Trophoblast cell (in vitro differentiated cells and primary cell): ENCODE results near the gene FAM216B.
"Not testable (repeated sequence)": the region's sequence is repeated elsewhere in the genome, so short reads cannot be mapped to it uniquely, and the experiment has no call there.

Experiments used
- DNase-seq, 2 donors: peaks; one replicate each; pipeline ENCODE4 v3.0.0-alpha.2; 2016
- H2AFZ ChIP-seq: 2 replicates; pipeline ENCODE4 v1.6.1; 2013; ENCODE audit warnings: low read length, moderate library complexity, mild to moderate bottlenecking; ENCODE audit not compliant: insufficient read depth, poor library complexity
- H2AK5ac ChIP-seq: 2 replicates; pipeline ENCODE4 v1.6.1; 2013; ENCODE audit warnings: mild to moderate bottlenecking, low read length
- H2BK120ac ChIP-seq: 2 replicates; pipeline ENCODE4 v1.6.1; 2013; ENCODE audit warnings: low read length, mild to moderate bottlenecking, moderate library complexity; ENCODE audit not compliant: insufficient read depth, poor library complexity
- H2BK12ac ChIP-seq: 2 replicates; pipeline ENCODE4 v1.6.1; 2013; ENCODE audit warnings: mild to moderate bottlenecking, low read length, moderate library complexity
- H2BK5ac ChIP-seq: 2 replicates; pipeline ENCODE4 v1.6.1; 2013; ENCODE audit warnings: low read length, low read depth, moderate library complexity, mild to moderate bottlenecking; ENCODE audit not compliant: poor library complexity
- H3K14ac ChIP-seq: 2 replicates; pipeline ENCODE4 v1.6.1; 2013; ENCODE audit warnings: mild to moderate bottlenecking, low read length
- H3K18ac ChIP-seq: 2 replicates; pipeline ENCODE4 v1.6.1; 2013; ENCODE audit warnings: mild to moderate bottlenecking, low read length
- H3K23ac ChIP-seq: 2 replicates; pipeline ENCODE4 v1.6.1; 2013; ENCODE audit warnings: low read length
- H3K27ac ChIP-seq: 2 replicates; pipeline ENCODE4 v1.5.1; 2013; ENCODE audit warnings: low read depth, mild to moderate bottlenecking, inconsistent platforms, low read length, moderate library complexity
- H3K27me3 ChIP-seq: 2 replicates; pipeline ENCODE4 v1.6.1; 2013; ENCODE audit warnings: inconsistent platforms, mild to moderate bottlenecking, low read length, moderate library complexity; ENCODE audit not compliant: insufficient read depth
- H3K36me3 ChIP-seq, 2 experiments: 1 replicate in 1 of 2; 2 replicates in 1 of 2; pipeline ENCODE4 v1.6.1; 2013; ENCODE audit warnings: low read length in 2 of 2, mild to moderate bottlenecking in 2 of 2, moderate library complexity in 1 of 2; ENCODE audit not compliant: insufficient read depth in 2 of 2, control insufficient read depth in 1 of 2
- H3K4ac ChIP-seq: 2 replicates; pipeline ENCODE4 v1.6.1; 2013; ENCODE audit warnings: low read depth, mild to moderate bottlenecking, low read length, moderate library complexity
- H3K4me1 ChIP-seq, 2 experiments: 1 replicate in 1 of 2; 2 replicates in 1 of 2; pipeline ENCODE4 v1.6.1; 2013; ENCODE audit warnings: low read length in 2 of 2, mild to moderate bottlenecking in 2 of 2, moderate library complexity in 1 of 2; ENCODE audit not compliant: insufficient read depth in 2 of 2, control insufficient read depth in 1 of 2
- H3K4me2 ChIP-seq: 2 replicates; pipeline ENCODE4 v1.6.1; 2013; ENCODE audit warnings: inconsistent platforms, mild to moderate bottlenecking, low read length, moderate library complexity
- H3K4me3 ChIP-seq: 2 replicates; pipeline ENCODE4 v1.5.1; 2013; ENCODE audit warnings: mild to moderate bottlenecking, low read depth, low read length, inconsistent platforms
- H3K79me1 ChIP-seq: one replicate; pipeline ENCODE4 v1.6.1; 2013; ENCODE audit warnings: low read length
- H3K79me2 ChIP-seq: 2 replicates; pipeline ENCODE4 v1.6.1; 2013; ENCODE audit warnings: low read length, mild to moderate bottlenecking; ENCODE audit not compliant: control insufficient read depth, insufficient read depth, poor library complexity
- H3K9ac ChIP-seq: 2 replicates; pipeline ENCODE4 v1.6.1; 2013; ENCODE audit warnings: mild to moderate bottlenecking, low read length
- H3K9me3 ChIP-seq: 2 replicates; pipeline ENCODE4 v1.6.1; 2013; ENCODE audit warnings: low read depth, mild to moderate bottlenecking, control low read depth, inconsistent platforms, low read length; ENCODE audit not compliant: insufficient read depth
- H4K12ac ChIP-seq: 2 replicates; pipeline ENCODE4 v1.6.1; 2013; ENCODE audit warnings: low read depth, mild to moderate bottlenecking, low read length, moderate library complexity
- H4K8ac ChIP-seq: 2 replicates; pipeline ENCODE4 v1.6.1; 2013; ENCODE audit warnings: low read depth, mild to moderate bottlenecking, low read length, moderate library complexity
- H4K91ac ChIP-seq: one replicate; pipeline ENCODE4 v1.6.1; 2013; ENCODE audit warnings: low read depth, mild to moderate bottlenecking, low read length, moderate library complexity
- WGBS: extraction: QIAGEN DNeasy Blood & Tissue Kit; methylation state at CpG from one replicate; pipeline ENCODE4 v1.1.7; 2013; ENCODE audit warnings: missing lambda C conversion rate; ENCODE audit not compliant: insufficient read length, insufficient coverage; ENCODE audit errors: extremely low coverage; 5-methylcytosine and 5-hydroxymethylcytosine counted together

FAM216B gene

DNA sequence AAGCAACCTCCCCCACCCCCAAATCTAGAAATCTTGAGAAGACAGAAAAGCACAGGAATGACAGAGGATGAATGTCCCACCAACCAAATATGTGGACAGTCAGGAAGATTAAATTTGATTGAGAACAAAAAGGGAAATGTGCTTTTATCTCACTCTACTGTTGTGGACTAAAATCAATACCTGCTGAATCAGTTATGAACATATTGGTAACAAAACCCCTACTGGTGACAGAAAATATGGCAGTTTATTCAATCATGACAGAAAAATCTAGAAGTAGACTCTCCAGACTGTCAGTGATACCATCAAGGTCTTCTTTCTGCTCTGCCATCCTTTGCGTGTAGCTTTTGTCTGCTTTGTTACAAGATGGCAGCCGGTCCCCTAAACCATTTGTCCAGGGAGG, 35.2 kb downstream of the FAM216B start:
- DNase-seq = peak in 1 of 2 donors; percentile 29
- Histone ChIP-seq H3K79me2 (no peaks in the 10 kb centered on the region), H3K4me1 (no peaks in the 10 kb centered on the region), H3K14ac (no peak overlapping the region), H3K9ac (no peak overlapping the region), H4K8ac (no peak overlapping the region), H4K12ac (no peak overlapping the region), H2AFZ (no peak overlapping the region), H2BK120ac (no peak overlapping the region), H2BK5ac (no peak overlapping the region), H2AK5ac (no peak overlapping the region), H3K27me3 (no peaks in the 10 kb centered on the region), H4K91ac (no peak overlapping the region), H3K4me3 (no peak overlapping the region), H3K18ac (no peak overlapping the region), H2BK12ac (no peak overlapping the region), H3K79me1 (no peaks in the 10 kb centered on the region), H3K23ac (no peak overlapping the region), H3K4me2 (no peak overlapping the region), H3K9me3 (peaks cover 8% of the 10 kb centered on the region), H3K27ac (no peak overlapping the region), H3K4ac (no peak overlapping the region), H3K36me3 (peaks cover 2% of the 10 kb centered on the region in 2 experiments)
- no CpG with 5 or more reads among the region's 2 CpGs for WGBS

- not testable (repeated sequence) for H2BK5ac ChIP-seq, H3K9ac ChIP-seq, H3K79me1 ChIP-seq, H3K18ac ChIP-seq, H3K27me3 ChIP-seq, H4K91ac ChIP-seq, H3K79me2 ChIP-seq, H2BK12ac ChIP-seq, H3K36me3 ChIP-seq, H3K4me3 ChIP-seq, H3K9me3 ChIP-seq, H2AFZ ChIP-seq, H2BK120ac ChIP-seq, H2AK5ac ChIP-seq, H3K4ac ChIP-seq, H3K23ac ChIP-seq, H3K27ac ChIP-seq, H3K4me2 ChIP-seq, H4K8ac ChIP-seq, H4K12ac ChIP-seq, DNase-seq, H3K4me1 ChIP-seq, H3K14ac ChIP-seq
- no CpG with 5 or more reads among the region's 1 CpG for WGBS
These were observed 38.3 kb downstream of the FAM216B start for GRCh38 chr13:42819687-42820086.

DNA sequence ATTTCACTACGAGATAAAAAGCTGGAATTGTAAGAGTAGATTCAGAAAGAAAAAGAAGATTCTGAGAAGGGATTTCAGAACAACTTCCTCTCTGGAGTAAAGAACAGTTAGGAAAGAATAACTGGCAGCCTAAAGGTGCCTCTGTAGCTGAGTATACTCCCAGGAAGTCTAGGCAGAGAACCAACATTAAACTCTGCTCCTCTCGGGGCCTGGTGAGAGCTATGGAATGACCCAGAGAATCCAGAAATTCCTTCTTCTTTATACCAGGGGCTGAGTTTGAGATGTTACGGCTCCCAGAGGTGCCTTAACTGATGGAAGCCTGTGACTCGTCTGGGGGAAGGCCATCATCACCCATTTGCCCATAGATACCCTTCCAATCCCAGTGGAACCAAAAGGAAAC, 39.1 kb downstream of the FAM216B start:
- Histone ChIP-seq H3K23ac (no peak overlapping the region), H3K79me2 (no peaks in the 10 kb centered on the region), H3K4me1 (no peaks in the 10 kb centered on the region), H2BK120ac (no peak overlapping the region), H3K18ac (no peak overlapping the region), H3K14ac (no peak overlapping the region), H3K9ac (no peak overlapping the region), H2BK12ac (no peak overlapping the region), H3K9me3 (peaks cover 8% of the 10 kb centered on the region), H4K12ac (no peak overlapping the region), H3K36me3 (peaks cover 2% of the 10 kb centered on the region in 2 experiments), H3K79me1 (no peaks in the 10 kb centered on the region), H3K27me3 (no peaks in the 10 kb centered on the region), H4K91ac (no peak overlapping the region), H3K27ac (no peak overlapping the region), H2AFZ (no peak overlapping the region), H2BK5ac (no peak overlapping the region), H2AK5ac (no peak overlapping the region), H4K8ac (no peak overlapping the region), H3K4me3 (no peak overlapping the region), H3K4me2 (no peak overlapping the region), H3K4ac (no peak overlapping the region)
- no peak for DNase-seq
- no CpG with 5 or more reads among the region's 4 CpGs for WGBS

DNA sequence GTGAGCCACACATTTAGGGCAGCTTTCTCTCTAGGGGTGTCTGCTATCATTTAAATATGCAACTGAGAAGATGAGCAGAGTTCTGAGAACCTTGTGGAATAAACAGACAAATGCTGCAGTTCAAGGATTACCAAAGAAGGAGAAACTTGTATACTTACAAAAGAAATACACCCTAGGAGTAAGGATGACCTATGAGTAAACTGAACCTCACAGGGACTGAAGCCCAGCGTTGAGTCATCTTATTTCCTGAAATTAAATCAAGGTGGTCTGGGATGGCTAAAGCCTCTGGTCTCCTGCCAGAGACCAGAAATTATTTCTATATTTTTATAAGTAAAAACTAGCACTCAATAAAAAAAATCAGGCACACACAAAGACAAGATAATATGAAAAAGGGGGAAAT, 40.1 kb downstream of the FAM216B start:
- Histone ChIP-seq H2BK120ac (no peak overlapping the region), H3K4ac (no peak overlapping the region), H2AFZ (no peak overlapping the region), H3K14ac (no peak overlapping the region), H3K79me1 (no peaks in the 10 kb centered on the region), H2BK5ac (no peak overlapping the region), H2BK12ac (no peak overlapping the region), H3K27ac (no peak overlapping the region), H2AK5ac (no peak overlapping the region), H4K8ac (no peak overlapping the region), H4K91ac (no peak overlapping the region), H3K23ac (no peak overlapping the region), H3K79me2 (no peaks in the 10 kb centered on the region), H3K4me1 (no peaks in the 10 kb centered on the region), H3K27me3 (no peaks in the 10 kb centered on the region), H3K36me3 (peaks cover 2% of the 10 kb centered on the region in 2 experiments), H3K9ac (no peak overlapping the region), H3K9me3 (peaks cover 6% of the 10 kb centered on the region), H3K4me3 (no peak overlapping the region), H3K18ac (no peak overlapping the region), H4K12ac (no peak overlapping the region), H3K4me2 (no peak overlapping the region)
- DNase-seq = no peak
- WGBS = no CpG with 5 or more reads among the region's 1 CpG
